ENCODE data around the gene DMPK.
"Not testable (repeated sequence)": the region's sequence is repeated elsewhere in the genome, so short reads cannot be mapped to it uniquely, and the experiment has no call there.

The DMPK gene

GRCh38 chr19:45767881-45768654, 14.2 kb downstream of the DMPK start:
- peak; percentile 76 for DNase-seq

DNA sequence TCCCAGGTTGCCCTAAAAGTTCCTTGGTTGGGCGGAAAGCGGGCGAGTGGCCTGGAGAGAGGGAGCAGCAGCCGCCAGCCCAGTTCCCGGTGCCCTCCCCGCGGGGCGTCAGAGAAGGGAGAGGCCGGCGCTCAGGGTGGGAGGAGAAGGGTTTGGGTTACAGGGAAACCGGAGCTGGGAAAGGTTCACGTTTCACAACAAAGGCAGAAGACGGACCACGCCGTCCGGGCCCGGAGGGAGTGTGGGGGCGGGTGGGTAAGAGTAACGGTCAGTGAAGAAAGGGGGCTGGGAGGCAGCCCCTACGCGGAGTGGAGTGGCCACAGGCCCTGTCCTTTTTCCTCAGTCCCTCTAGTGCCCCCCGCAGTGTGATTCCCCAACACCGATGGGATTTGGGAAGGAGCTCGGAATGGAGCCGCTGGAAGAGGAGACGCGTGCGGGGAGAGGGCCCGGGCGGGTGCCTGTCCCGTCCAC, 14.8 kb downstream of the DMPK start:
- no peak for DNase-seq

GRCh38 chr19:45766869-45767346, 15.4 kb downstream of the DMPK start:
- DNase-seq = no peak

GRCh38 chr19:45766296-45766868, 15.9 kb downstream of the DMPK start:
- no peak for DNase-seq

DNA sequence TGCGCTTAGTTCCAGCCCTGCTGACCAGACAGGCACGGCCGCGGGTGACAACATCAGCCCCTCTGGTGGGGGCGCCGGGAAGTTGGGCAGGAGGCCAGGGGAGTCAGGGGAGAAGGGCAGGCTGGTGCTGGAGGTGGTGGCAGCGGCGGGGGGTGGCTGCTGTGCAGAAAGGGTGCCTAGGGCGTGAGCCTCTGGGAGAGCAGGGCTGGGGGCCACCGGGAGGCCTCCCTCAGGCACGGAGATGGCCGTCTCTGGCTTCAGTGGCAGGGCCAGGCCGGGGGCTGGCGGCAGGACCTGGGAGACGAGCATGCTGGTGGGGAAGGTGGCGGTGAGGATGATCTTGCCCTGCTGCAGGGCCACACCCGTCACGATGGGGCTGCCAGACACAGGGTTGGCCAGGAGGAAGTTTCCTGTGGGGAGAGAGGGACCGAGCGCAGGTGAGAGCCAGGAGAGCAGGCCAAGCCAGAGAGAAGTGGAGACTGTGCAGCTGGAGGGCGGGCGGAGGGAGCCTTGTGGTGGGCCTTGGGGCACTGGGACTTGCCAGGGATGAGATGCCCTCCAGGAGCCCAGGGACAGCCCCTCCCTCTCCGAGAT, 16.5 kb downstream of the DMPK start:
- DNase-seq = no peak

GRCh38 chr19:45764945-45765701, 17.2 kb downstream of the DMPK start:
- DNase-seq = no peak

DNA sequence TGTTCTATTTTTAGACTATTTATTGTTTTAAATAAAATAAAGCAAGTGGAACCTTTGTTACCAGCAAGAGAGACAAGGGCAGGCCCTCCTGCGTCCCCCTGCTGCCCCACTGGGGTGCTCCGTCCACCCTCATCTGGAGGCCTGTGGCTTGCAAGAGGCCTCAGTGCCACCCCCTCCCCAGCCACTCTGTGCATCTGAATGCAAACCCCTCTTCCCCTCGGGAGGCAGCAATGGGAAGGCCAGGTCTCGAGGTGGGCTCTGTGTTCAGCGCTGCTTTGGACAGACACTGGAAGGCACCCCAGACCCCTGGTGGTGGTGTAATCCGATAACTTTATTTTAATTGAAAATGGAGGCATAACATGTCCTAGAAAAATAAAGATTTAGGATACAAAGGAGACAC, 17.8 kb downstream of the DMPK start:
- DNase-seq = no peak

GRCh38 chr19:45763691-45764294, 18.5 kb downstream of the DMPK start:
- DNase-seq = no peak

GRCh38 chr19:45762870-45763631, 19.2 kb downstream of the DMPK start:
- no peak for DNase-seq

DNA sequence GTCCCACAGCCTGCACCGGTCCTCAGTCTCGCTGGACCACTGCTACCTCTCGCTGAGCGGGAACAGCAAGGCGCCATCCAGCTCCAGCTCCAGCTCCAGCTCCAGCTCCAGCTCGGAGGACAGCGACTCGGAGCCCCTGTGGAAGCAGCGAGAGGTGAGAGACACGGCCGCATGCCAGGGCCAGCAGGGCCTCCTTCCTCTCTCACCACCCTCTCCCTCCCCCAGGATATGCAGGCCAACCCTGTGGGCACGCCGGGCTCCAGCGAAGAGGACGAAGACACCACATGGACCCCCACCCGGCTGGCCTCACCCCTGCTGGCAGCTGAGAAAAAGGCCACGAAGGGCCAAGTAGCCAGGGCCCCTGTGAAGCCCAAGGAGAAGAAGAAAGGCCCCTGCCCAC, 20.6 kb downstream of the DMPK start:
- DNase-seq = no peak

DNA sequence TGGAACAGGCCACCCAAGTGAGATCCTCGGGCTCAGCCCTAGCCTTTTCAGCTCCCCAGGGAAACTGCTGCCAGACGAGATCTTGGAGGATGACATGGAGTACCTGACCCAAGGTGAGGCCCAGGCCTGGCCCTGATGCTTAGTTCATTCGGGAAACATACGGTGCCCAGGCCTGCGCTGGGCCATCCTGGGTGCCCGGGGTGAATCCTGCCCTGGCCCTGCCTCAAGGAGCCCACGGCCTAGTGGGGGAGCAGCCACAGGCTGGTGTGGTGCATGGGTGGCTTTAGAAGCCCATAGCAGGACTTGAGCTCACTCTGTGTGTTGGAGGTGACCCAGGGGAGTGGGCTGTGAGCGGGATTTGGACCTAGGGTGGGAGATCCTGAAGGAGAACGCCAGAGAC, 23.4 kb downstream of the DMPK start:
- no peak for DNase-seq

DNA sequence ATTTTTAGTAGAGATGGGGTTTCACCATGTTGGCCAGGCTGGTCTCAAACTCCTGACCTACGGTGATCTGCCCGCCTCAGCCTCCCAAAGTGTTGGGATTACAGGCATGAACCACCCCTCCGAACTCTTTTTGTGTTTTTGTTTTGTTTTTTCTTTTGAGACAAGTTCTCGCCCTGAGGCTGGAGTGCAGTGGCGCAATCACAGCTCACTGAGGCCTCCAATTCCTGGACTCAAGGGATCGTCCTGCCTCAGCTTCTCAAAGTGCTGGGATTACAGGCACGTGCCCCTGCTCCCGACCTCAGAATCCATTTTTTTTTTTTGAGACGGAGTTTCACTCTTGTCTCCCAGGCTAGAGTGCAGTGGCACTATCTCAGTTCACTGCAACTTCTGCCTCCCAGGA, 24.6 kb downstream of the DMPK start:
- DNase-seq = no peak

DNA sequence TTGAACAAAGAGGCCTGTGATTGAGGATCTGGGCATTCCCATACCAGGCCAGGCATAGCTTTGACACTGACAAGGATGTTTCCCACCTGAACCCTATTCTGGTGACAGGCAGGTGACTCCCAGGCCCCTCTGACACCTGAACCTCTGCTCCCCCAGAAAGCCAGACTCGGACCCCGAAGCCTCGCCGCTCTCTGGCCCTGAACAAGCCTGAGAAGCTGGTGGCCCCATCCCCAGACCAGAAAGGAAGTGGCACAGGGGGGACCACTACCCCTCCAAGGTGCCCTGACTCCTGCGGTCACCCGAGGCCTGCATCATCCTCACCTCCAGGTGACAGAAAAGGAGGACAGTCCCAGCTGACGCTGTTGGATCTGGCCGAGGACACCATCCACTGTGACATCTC, 28.0 kb downstream of the DMPK start:
- DNase-seq = no peak

- DNase-seq = no peak
Measured at GRCh38 chr19:45753548-45753947, 28.7 kb downstream of the DMPK start.

DNA sequence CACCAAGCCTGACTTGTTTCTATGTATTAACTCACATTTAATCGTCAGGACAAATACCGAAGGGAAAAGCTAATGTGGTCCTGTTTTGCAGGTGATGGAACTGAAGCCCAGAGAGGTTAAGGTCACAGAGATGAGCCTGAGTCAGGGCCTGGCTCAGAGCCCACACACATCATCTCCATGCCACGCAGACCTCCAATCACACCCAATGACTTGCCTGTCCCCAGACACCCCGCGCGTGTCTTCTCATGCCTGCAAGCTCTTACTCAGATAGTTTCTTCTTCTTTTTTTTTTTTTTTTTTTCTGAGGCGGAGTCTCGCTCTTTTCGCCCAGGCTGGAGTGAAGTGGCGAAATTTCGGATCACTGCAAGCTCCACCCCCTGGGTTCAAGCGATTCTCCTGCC, 29.7 kb downstream of the DMPK start:
- DNase-seq = no peak

DNA sequence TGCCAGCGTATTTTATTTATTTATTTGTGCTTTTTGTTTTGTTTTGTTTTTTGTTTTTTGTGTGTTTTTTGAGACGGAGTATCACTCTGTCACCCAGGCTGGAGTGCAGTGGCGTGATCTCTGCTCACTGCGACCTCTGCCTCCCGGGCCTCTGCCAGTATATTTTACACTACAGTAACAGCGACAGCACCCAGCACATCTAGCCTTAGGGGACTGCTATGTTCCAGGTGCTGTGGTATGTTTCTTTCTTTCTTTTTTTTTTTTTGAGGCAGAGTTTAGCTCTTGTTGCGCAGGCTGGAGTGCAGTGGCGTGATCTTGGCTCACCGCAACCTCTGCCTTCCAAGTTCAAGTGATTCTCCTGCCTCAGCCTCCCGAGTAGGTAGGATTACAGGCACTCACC, 30.8 kb downstream of the DMPK start:
- not testable (repeated sequence) for DNase-seq

DNA sequence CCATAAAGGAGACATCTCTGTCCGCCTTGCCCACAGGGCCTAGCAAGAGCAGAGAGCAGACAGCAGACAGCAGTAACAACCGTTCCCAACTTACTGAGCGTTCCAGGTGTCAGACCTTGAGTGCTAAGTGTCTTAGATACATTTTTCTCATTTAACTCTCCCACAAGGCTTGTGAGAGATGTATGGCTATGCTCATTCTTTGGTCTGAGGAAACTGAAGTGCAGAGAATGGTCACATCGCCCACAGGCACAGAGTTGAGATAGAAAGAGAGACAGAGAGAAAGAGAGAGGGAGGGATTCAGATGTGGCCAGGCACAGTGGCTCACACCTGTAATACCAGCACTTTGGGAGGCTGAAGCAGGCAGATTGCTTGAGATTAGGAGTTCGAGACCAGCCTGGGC, 34.8 kb downstream of the DMPK start:
- DNase-seq = no peak

- DNase-seq = no peak
Measured at GRCh38 chr19:45746866-45747265, 35.4 kb downstream of the DMPK start.

GRCh38 chr19:45745606-45746005, 36.7 kb downstream of the DMPK start:
- no peak for DNase-seq

DNA sequence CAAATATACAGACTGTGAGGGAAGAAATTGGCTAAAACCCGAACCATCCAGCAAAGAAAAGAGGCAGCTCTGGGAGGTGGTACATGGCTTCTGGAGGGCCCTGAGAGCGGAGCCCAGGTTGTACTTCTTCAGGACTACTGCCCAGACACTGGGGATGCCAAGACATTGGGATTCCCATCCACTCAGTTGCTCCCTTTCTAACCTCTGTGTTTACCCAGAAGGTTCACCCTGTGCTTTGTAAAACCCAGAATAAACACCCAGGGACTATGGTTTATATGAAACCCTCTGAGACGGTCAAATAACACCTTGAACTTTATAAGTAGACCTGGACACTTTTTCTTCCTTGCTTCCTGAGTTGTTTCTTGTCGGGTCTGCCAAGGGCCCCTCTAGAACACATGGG, 39.3 kb downstream of the DMPK start:
- DNase-seq = no peak

DNA sequence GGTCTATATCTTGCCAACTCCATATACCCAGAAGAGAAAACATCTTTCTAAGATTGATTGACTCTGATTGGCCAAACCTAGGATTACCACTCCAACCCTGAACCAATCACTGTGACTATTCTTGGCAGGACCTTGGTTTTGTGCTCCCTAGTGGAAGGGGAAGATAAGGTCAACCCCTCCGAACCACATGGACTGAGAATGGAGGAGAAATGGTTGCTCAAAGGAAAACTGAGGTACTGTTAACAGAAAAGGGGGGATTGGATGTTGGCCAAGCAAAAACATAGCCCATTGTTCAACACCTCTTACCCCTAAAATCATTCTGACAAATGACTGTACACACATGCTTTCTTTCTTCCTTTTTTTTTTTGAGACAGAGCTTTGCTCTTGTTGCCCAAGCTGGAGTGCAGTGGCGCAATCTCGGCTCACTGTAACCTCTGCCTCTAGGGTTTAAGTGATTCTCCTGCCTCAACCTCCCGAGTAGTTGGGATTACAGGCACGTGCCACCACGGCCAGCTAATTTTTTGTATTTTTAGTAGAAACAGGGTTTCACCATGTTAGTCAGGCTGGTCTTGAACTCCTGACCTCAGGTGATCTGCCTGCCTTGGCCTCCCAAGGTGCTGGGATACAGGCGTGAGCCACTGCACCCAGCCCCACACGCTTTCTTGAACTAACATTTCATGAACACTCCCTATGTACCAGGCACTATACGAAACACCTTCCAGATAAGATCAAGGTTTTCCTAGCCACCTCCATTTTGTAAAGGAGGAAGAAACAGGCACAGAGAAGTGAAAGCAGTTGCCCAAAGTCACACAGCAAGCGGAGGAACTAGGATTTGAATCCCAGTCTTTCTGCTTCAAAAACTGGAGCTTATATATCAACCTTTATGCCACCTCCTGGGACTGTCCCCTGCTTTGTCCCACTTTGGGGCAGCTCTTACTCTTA, 42.5 kb downstream of the DMPK start:
- DNase-seq = no peak
